RKO (cell line): ENCODE data around the gene ZNF682.
"Not testable (repeated sequence)": the region's sequence is repeated elsewhere in the genome, so short reads cannot be mapped to it uniquely, and the experiment has no call there.

Experiments used
- DNase-seq: peaks from one replicate; pipeline ENCODE4 v3.0.0-alpha.2; 2016; ENCODE audit warnings: low spot score

Gene ZNF682

DNA sequence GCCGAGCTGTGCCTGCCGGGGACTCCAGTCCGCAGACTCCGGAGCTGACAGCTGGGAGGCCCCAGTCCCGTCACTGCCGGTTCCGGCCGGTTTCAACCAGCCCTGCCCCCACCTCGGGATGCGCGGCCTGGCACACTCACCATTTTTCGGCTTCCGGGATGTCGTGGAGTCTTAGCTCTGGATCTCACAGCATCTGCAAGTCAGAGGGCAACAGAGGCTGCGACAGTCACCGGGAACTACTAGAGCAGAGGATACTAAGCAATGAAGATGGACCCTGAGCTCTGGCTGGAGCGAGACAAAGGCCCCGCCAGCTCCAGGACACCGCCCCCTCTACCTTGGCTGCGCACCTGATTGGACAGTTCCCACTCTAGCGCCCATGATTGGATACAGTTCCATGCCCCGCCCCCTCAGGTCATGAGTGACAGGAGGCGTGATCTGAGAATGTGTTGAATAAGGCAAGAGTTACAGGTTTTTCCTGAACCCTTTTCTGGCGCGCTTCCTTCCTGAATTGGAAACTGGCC is at the start of gene ZNF682:
TSS of gene ZNF682 (minus strand) at position 303 of the 521 bp plus-strand sequence. CDS start at position 143, 160 bp downstream.
- DNase-seq = no peak

DNA sequence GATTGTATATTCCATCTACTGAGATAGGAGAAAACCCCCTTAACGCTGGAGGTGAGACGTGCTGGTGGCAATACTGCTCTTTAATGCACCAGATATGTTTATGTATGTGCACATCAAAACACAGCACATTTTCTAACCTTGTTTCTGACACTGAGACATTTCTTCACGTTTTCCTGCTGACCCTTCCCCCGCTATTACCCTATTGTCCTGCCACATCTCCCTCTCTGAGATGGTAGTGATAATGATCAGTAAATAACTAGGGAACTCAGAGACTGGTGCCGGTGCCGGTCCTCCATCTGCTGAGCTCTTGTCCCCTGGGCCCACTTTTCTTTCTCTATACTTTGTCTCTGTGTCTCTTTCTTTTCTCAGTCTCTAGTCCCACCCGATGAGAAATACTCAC is 43.6 kb upstream of the ZNF682 start:
- DNase-seq = not testable (repeated sequence)

DNA sequence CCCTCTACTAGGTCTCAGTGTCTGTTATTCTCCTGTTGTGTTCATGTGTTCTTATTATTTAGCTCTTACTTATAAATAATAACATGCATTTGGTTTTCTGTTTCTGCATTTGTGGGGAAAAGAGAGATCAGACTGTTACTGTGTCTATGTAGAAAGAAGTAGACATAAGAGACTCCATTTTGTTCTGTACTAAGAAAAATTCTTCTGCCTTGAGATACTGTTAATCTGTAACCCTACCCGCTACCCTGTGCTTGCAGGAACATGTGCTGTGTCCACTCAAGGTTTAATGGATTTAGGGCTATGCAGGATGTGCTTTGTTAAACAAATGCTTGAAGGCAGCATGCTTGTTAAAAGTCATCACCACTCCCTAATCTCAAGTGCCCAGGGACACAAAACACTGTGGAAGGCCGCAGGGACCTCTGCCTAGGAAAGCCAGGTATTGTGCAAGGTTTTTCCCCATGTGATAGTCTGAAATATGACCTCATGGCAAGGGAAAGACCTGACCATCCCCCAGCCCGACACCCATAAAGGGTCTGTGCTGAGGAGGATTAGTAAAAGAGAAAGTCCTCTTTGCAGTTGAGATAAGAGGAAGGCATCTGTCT is 43.0 kb upstream of the ZNF682 start:
- DNase-seq = not testable (repeated sequence)

DNA sequence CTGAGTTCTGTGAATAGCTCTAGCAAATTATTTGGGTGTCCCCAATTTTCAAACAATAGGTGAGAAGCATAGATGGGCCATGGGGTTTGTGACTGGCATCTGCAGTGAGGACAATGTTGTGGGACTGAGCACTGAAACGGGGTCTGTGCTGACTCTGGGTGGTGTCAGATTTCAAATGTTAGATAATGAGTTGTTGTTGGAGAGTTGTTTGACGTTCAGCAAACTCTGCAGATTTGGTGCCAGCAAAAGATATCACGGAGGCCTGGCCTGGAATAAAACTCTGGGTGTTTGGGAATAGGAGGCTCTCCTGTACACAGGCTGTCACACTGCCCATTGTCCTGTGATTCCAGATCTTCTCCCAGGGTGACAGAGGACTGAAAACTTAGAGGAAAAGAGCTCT is 41.4 kb upstream of the ZNF682 start:
- no peak for DNase-seq

DNA sequence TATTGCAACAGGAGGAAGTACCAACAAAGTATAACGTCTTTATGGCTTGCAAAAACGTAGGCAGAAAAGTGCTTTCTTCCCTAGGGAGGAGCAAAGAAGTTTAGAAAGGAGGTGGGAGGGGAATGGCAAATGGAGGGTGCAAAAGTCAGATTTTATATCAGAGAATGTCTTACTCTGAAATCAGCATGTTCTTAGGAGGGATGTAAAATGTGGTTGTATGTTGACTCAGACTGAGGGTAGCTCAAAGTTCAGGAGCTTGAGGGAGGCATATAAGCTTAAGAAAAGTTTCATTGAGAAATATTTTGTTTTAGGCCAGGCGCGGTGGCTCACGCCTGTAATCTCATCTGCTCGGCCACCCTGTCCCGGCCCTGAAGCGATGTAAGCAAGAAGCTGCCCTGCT is 40.2 kb upstream of the ZNF682 start:
- no peak for DNase-seq

DNA sequence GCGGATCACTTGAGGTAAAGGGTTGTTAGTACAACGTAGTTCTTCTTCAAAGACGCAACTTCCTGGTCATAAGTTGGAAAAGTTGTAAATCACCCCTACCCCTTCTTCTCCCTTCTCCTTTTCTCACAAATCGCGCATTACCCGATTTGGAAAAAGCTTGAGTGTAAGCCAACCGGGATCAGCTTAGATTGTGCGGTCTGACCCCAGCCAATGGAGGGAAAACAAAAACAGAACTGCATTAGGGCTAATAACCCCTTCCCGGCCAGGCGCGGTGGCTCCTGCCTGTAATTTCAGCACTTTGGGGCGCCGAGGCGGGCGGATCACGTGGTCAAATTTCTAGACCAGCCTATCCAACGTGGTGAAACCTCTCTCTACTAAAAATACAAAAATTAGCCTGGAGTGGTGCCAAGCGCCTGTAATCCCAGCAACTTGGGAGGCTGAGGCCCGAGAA is 39.3 kb upstream of the ZNF682 start:
- DNase-seq = no peak

DNA sequence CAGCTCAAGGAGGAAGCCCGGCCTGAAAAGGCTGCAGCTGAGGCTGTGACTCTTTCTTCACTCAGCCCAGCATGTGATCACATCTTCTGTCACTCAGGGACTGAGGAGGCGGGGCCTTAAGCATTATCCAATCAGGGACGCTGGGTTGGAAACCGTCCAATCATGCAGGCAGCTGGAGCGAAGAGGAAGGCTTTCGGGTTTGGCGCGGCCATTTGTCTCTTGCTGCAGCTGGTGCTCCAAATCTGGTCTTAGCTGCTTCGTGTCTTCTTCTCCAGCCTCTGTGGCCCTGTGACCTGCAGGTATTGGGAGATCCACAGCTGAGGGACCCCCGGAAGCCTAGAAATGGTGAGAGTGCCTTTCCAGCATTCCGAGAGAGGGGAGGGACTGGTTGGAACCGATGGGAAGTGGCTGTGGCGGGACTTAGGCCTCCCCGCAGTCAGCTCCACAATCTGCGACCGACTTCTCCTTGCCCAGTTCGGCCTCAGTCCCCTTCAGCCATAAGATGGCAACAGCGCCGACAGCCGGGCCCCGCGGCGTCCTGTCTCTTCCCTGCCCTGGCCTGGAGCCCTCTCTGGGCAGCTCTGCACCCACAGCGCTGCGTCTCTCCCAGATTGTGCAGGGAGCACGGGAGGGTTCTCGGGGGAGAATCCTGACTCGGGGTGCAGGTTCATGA is 38.6 kb upstream of the ZNF682 start, which contains the start of gene ZNF90:
TSS of gene ZNF90 (plus strand) at position 210 of the 673 bp plus-strand sequence. CDS start at position 343, 133 bp downstream.
- no peak for DNase-seq

DNA sequence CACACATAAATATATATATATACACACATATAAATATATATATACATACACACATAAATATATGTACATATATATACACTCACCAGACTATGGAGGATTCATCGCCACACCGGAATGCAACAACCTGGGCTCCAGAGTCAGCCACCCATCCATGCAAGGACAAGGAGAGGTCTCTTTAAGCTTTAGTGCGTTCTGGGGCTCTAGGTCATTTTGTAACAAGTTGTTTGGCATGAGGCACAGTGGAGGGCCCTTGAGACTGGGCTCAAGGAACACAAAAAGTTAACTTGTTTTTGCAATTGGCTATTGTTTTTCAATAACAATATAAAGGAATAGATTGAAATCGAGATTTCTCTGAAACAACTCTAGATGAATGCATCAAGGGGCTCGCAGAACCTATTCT is 33.6 kb upstream of the ZNF682 start:
- no peak for DNase-seq

DNA sequence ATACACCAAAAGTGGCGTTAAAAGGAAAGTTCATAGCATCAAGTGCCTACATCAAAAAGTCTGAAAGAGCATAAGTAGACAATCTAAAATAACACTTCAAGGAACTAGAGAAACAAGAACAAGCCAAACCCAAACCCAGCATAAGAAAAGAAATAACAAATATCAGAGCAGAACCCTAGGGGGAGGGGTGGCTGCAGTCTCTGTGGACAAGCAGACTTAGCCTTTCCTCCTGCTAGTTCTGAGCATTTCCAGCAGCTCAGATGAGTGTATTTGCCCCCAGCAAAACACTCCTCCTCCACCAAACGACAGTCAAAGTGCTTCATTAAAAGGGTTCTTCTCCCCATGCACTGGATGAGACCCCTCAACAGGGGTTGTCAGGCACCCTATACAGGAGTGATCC is 31.4 kb upstream of the ZNF682 start:
- DNase-seq = no peak

DNA sequence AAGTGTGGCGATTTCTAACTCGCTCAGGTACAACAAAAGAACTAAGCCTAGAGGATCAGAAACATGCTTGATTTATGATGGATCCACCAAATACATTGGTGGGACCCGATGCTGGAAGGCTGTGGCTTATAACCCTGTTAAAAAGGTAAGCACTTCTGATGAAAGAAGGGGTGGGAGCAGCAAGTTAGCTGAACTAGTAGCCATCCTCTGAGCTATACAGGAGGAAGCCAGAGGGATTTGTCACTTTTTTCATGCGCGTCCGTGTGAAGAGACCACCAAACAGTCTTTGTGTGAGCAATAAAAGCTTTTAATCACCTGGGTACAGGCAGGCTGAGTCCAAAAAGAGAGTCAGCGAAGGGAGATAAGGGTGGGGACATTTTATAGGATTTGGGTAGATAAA is 29.3 kb upstream of the ZNF682 start:
- DNase-seq = not testable (repeated sequence)

DNA sequence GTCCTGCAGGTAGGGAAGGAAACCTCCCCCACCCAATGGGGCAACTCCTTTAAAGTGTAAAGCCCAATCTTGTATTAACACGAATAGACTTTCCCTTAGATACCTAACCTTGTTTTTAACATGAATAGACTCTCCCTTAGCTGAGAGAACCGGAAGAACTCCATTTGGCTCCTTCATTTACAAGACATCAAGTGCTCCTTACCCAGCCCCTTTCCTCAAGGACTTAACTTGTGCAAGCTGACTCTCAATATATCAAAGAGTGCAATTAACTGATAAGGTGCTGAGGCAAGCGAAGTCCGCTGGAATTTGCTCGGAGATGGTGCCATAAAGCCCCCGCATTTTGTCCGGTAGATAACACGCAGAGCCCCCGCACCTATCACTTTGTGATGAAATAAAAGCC is 28.6 kb upstream of the ZNF682 start:
- DNase-seq = no peak

DNA sequence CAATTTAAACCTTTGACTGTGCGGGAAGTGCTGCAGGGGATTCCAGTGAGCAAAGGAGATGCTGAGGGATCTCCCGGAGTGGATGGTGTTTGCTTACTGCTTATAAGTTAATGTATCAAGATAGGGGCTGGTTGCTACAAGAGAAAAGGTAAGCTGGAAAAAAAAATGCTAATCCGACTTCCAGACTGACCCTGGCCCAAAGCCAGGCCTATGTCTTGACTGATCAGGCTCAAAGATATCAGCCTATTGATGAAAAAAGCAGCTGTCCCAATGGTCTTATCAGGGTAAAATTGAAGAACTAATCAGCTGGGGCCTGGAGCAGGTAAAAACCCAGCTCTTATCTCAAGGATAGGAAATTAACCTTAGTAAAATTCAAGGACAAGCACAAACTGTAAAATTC is 27.6 kb upstream of the ZNF682 start:
- no peak for DNase-seq

DNA sequence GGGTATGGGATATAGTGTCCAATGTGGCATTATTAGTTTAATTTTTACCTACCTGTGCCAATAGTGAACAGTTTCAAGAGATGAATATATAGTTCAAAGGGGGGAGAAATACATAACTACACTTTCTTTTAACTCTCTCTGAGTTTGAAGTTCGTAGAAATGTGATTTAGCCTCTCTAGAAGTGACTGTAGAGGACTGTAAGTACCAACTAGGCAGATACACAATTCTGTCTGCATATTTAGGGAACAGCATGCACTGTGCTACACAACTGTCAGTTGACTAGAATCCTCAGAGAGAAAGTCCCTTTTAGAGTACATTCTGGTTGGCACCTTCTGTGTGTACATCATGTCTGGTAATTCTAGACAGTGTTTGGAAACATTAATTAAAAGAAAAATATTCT is 21.0 kb upstream of the ZNF682 start:
- DNase-seq = no peak

DNA sequence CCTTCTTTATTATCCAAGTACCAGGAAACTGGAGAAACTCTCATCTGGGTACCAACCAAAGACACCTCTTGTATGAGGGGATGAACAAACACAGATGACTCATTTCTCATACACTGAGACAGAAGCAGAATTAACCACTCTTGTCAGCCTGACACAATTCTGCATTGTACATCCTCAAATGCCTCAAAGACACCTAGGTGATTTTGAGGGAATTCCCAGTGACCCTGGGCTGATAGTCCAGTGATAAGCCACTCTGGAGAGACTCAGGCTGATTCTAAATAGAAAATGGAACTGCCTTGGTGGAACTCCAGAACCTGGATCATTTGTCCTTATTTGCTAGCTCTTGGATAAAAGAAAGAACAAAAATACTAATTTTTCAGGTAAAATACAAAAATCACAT is 19.4 kb upstream of the ZNF682 start:
- DNase-seq = not testable (repeated sequence)

DNA sequence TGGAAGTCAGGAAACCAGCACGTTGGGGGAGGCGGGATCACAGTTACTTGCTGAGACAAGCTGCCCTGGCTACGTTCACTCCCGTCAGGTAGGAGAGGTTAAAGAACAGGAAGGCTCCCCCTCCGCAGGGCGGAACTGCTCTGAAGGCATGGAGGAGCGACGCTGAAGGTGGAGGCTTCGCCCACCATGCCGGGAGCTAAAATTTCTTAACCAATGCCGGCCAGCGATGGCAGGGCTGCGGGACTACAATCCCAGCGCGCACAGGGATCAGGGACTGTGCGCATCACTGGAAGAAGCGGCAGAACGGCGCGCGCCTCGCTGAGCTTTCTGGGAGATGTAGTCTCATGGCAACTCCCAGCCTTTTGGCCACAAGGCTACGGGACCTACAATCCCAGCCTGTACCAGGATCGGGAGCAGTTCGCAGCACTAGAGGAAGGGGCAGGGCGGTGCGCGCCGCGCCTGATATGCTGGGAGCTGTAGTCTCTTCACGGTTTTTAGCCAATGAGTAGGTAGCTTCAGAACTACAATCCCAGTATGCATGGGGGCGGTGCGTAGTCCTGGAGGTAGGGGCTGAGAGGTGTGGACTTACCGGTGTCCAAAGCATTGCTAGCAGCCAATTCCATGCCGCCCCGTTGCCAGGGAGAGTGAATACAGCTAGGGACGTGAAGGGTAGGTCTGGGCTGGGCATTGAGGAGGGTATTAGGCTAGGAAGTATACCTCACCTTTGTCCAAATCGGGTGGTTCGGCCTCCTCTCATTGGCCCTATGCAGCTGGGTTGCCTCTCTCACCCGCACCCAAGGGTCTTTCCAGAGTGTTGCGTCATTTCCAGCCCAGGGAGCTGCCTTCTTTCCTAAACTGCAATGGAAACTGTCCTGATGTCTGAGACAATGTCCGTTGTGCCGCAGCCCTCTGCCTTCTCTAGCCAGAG is 12.8 kb upstream of the ZNF682 start:
- DNase-seq = no peak

DNA sequence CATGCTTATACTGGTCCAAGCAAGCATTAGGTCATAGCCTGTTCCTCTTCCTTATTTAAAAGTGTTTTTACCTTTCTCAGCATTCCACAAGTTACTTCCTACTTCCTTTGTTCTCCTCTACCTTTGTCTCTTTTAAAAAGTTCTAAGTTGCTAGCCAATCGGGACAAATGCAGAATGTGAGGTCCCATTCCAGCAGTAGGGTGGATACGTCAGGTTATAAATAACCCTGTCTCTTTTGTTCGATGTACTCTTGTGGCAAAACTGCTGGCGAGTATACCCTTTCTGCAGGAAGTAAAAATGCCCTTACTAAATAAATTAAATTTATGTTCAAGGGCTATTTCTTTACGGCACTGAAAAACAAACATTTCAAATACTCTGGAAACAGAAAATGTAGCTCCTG is 6.4 kb upstream of the ZNF682 start:
- DNase-seq = not testable (repeated sequence)

DNA sequence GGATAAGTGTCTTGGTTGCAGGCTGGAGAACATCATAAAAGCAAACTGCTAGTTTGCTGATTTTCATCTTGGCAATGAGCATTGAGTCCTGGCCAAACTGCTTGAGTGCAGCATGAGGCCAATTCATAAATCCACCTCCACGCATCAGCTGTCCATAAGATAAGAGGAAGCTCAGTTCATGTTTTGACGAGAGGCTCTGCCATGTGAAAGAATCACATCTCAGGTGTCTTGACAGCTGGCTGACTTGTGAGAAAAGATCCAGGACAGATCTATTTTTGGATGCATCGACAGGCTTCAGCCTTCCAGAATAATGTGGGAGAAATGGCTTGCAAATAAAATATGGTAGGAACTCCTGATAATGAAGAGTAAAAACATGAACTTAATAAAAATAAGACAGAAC is 5.4 kb upstream of the ZNF682 start:
- DNase-seq = no peak

DNA sequence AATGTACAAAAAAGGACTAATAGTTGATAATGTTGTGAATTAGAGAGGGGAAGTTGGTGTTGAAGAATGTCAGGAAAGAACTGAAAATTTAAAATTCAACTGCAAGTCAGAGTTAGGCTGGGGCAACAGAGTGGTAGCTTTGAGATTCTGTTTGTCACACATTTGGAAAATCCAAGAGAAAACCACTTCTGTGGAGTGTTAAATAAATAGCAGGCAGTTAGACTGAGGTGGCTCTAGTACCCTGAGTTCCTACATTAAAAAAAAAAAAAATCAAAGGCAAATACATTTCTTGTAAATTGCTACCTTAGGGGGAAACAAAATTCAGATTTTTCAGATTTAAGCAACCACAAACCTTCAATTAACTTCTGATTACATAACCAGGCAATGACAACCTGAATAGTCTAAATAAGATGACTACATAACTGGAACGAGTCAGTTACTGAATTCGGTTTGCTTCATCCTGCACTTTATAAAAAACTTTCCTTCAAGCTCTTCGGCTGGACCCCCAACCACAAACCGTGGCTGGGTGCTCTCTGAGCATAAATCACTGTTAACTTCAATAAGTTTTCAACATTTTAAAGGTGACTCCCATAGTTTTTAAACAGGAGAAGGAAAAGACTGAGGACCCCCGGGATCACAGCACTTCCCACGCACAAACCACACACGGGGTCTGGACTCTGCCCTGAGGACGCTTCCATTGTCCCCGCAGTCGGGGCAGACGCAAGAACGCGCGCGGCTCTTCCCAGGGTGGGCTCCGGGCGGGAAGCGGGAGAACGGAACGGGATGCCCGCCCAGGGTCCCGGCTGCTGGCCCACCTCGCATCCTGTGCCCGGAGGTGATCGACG is 725 bp downstream of the ZNF682 start:
- no peak for DNase-seq

DNA sequence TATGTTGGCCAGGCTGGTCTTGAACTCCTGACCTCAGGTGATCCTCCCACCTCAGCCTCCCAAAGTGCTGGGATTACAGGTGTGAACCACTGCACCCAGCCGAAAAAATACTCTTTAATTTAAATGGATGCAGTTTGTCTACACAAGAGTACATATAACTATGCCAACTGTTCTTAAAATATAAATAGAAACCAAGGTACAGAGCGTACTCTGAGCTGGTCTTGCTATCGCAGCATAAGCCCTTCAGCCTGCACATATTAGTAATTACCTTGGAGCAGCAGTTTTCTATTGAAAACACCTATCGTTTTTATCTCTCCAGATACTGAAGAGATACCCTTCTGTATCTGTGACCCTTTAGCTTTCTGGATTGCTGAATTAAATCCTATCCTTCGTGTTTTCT is 3.4 kb downstream of the ZNF682 start:
- no peak for DNase-seq

DNA sequence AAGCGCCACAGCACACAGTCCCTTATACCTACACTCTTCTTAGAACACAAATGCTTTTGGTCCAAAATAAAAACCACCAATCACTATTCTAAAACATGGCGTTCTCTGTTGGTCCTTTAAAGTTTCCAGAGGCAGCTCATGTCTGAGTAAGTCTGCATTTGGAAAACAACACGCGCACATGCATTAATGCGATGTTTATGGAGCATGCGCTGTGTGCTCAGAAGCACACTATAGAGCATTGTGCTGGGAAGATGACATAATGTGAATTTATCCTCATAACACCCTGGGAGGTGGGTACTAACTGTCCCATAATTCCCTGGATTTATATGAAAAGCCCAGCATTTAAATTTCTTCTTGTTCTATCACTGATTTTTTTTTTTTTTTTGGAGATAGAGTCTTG is 10.7 kb downstream of the ZNF682 start:
- no peak for DNase-seq

DNA sequence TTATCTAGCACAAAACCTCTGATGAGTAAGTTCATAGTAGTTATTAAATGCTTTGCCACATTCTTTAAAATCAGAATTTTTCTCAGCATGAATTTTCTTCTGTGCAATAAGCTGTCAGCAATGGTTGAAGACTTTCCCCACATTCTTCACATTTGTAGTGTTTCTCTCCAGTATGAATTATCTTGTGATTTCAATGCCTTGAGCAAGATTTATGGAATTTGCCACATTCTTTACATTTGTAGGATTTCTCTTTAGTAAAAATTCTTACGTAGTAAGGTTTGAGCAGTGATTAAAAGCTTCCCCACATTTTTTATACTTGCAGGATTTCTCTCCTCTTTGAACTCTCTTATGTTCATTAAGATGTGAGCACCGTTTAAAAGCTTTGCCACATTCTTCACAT is 33.6 kb downstream of the ZNF682 start:
- DNase-seq = no peak
